Activated CD8-positive, alpha-beta memory T cell treated with anti-CD3 and anti-CD28 coated beads, Interleukin-2, amount 50 U/mL, for 24 hours (primary cell): ENCODE results near the gene C14orf119.
"Not testable (repeated sequence)": the region's sequence is repeated elsewhere in the genome, so short reads cannot be mapped to it uniquely, and the experiment has no call there.

Experiments
- DNase-seq: peaks from one replicate; pipeline ENCODE4 v3.0.0-alpha.2; 2020; ENCODE audit errors: extremely low read depth

C14orf119 gene

GRCh38 chr14:23089498-23090253 lies 5.6 kb upstream of the C14orf119 start:
- no peak for DNase-seq

- no peak for DNase-seq
Measured at GRCh38 chr14:23090254-23090636, 5.1 kb upstream of the C14orf119 start.

- DNase-seq, result no peak
Measured at GRCh38 chr14:23091294-23092225, 3.7 kb upstream of the C14orf119 start.

GRCh38 chr14:23093104-23093503 lies 2.2 kb upstream of the C14orf119 start:
- DNase-seq, result no peak

- DNase-seq, result no peak
Measured at GRCh38 chr14:23093526-23093925, 1.8 kb upstream of the C14orf119 start.

- no peak for DNase-seq
Measured at GRCh38 chr14:23093991-23094665, 1.2 kb upstream of the C14orf119 start.

- peak; percentile 60 for DNase-seq
Measured at GRCh38 chr14:23094666-23095195, 574 bp upstream of the C14orf119 start, which contains the start of gene ACIN1. ACIN1 (minus strand) TSS chr14:23095136; CDS start chr14:23095112, 24 bp downstream.

GRCh38 chr14:23097786-23098185 lies 2.5 kb downstream of the C14orf119 start:
- DNase-seq, result no peak

GRCh38 chr14:23099212-23099861 lies 4.0 kb downstream of the C14orf119 start:
- DNase-seq, result no peak

GRCh38 chr14:23101213-23101970 lies 6.1 kb downstream of the C14orf119 start:
- no peak for DNase-seq

GRCh38 chr14:23101986-23102625 lies 6.8 kb downstream of the C14orf119 start:
- no peak for DNase-seq

- no peak for DNase-seq
Measured at GRCh38 chr14:23102801-23103200, 7.5 kb downstream of the C14orf119 start.

- DNase-seq, result no peak
Measured at GRCh38 chr14:23103581-23103980, 8.3 kb downstream of the C14orf119 start.

- DNase-seq, result no peak
Measured at GRCh38 chr14:23104070-23104590, 8.8 kb downstream of the C14orf119 start.

GRCh38 chr14:23104591-23105347 lies 9.5 kb downstream of the C14orf119 start, which contains the start of gene CIROP:
CIROP (minus strand) TSS chr14:23104989; CDS start chr14:23104920, 69 bp downstream.
- DNase-seq, result no peak

- no peak for DNase-seq
Measured at GRCh38 chr14:23105348-23105824, 10.1 kb downstream of the C14orf119 start.

- DNase-seq, result no peak
Measured at GRCh38 chr14:23106747-23107045, 11.4 kb downstream of the C14orf119 start.

- DNase-seq, result not testable (repeated sequence)
Measured at GRCh38 chr14:23107620-23108019, 12.3 kb downstream of the C14orf119 start.

- DNase-seq, result not testable (repeated sequence)
Measured at GRCh38 chr14:23108169-23108568, 12.9 kb downstream of the C14orf119 start.
